Liver (tissue), 3 donors: ENCODE results near the gene ACACA.

Experiments
- ATF3 ChIP-seq: IDR thresholded peaks from 2 replicates; pipeline ENCODE4 v1.6.1; 2016; ENCODE audit warnings: antibody characterized with exemption
- CTCF ChIP-seq: fragments of 150-350 bp; IDR thresholded peaks from 2 replicates; pipeline ENCODE4 v1.5.1; 2017; ENCODE audit warnings: improper control_type of control experiment, low read depth, low read length; ENCODE audit not compliant: missing input control
- FOXA2 ChIP-seq: IDR thresholded peaks from 2 replicates; pipeline ENCODE4 v1.6.1; 2016; ENCODE audit warnings: antibody characterized with exemption
- GABPA ChIP-seq, 2 donors: IDR thresholded peaks in 1 of 2; conservative IDR thresholded peaks in 1 of 2; 2 replicates each; pipeline ENCODE4 v1.6.1; 2016; ENCODE audit warnings: antibody characterized with exemption in 2 of 2, mild to moderate bottlenecking in 1 of 2, moderate library complexity in 1 of 2
- HNF4A ChIP-seq, 2 donors: conservative IDR thresholded peaks; 2 replicates each; pipeline ENCODE4 v1.6.1; 2016; ENCODE audit warnings: antibody characterized with exemption in 2 of 2, mild to moderate bottlenecking in 2 of 2
- HNF4G ChIP-seq: IDR thresholded peaks from 2 replicates; pipeline ENCODE4 v1.6.1; 2016; ENCODE audit warnings: antibody characterized with exemption
- JUND ChIP-seq, 2 donors: IDR thresholded peaks; 2 replicates each; pipeline ENCODE4 v1.6.1; 2016; ENCODE audit warnings: antibody characterized with exemption in 2 of 2
- MAX ChIP-seq: IDR thresholded peaks from 2 replicates; pipeline ENCODE4 v1.6.1; 2016; ENCODE audit warnings: antibody characterized with exemption
- RAD21 ChIP-seq, 2 donors: IDR thresholded peaks; 2 replicates each; pipeline ENCODE4 v1.6.1; 2016; ENCODE audit warnings: antibody characterized with exemption in 2 of 2, mild to moderate bottlenecking in 2 of 2
- REST ChIP-seq: IDR thresholded peaks from 2 replicates; pipeline ENCODE4 v1.6.1; 2016; ENCODE audit warnings: antibody characterized with exemption, mild to moderate bottlenecking
- SP1 ChIP-seq: IDR thresholded peaks from 2 replicates; pipeline ENCODE4 v1.6.1; 2018; ENCODE audit warnings: antibody characterized with exemption, mild to moderate bottlenecking
- TAF1 ChIP-seq: conservative IDR thresholded peaks from 2 replicates; pipeline ENCODE4 v1.6.1; 2016; ENCODE audit warnings: antibody characterized with exemption, mild to moderate bottlenecking
- YY1 ChIP-seq: IDR thresholded peaks from 2 replicates; pipeline ENCODE4 v1.6.1; 2016; ENCODE audit warnings: antibody characterized with exemption, mild to moderate bottlenecking
- donor health status: healthy.
- donor health status: healthy.

- no peak for TF ChIP-seq CTCF
- TF ChIP-seq REST, result no peak
- no peak for TF ChIP-seq JUND (IDR thresholded peaks at IDR 0.05)
- no peak for TF ChIP-seq RAD21 (IDR thresholded peaks at IDR 0.05)
- no peak for TF ChIP-seq HNF4G
- no peak for TF ChIP-seq FOXA2
- no peak for TF ChIP-seq HNF4A (conservative IDR thresholded peaks at IDR 0.05)
- no peak for TF ChIP-seq MAX
- no peak for TF ChIP-seq ATF3
- TF ChIP-seq GABPA (IDR thresholded peaks at IDR 0.05 in 1 of 2, conservative IDR thresholded peaks at IDR 0.05 in 1 of 2), result no peak
- no peak for TF ChIP-seq SP1
- TF ChIP-seq YY1, result no peak
- TF ChIP-seq TAF1, result no peak
Measured at GRCh38 chr17:37446027-37446426, 39.4 kb upstream of the ACACA start.
